ENCODE data around the gene SPDEF. TPM values are rescaled to one million over a fixed set of nuclear protein-coding genes. Genes with fewer than 3 reads are reported as not detected.

Gene SPDEF
- total RNA-seq, 1 donor from 2014 or later: not detected

DNA sequence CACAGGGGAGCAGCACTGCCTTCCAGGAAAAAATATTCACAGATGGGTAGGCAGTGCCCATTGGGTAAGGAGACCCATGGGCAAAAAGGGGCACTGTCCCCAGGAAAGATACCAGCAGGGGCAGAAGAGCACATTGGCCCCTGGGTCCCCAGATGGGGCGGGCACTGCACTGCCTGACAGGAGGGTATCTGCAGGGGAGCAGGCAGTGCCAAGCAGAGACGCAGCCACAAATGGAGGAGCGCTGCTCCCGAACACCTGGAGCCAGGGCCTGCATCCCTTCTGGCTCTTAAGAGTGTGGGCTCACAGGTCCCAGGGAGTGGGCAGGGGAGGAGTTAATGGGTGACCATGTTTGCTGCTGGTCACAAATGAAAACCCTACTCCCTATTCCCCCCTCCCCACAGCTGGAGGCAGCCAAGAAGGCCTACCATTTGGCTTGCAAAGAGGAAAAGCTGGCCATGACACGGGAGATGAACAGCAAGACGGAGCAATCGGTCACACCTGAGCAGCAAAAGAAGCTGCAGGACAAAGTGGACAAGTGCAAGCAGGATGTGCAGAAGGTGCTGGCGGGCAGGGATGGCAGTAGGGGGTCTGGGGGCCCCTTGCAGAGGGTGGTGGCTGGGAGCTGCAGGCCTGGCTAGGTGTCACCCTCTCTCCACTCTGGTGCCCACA is 27.0 kb downstream of the SPDEF start:
- intact Hi-C loops (cut with micrococcal nuclease): no loop called here

DNA sequence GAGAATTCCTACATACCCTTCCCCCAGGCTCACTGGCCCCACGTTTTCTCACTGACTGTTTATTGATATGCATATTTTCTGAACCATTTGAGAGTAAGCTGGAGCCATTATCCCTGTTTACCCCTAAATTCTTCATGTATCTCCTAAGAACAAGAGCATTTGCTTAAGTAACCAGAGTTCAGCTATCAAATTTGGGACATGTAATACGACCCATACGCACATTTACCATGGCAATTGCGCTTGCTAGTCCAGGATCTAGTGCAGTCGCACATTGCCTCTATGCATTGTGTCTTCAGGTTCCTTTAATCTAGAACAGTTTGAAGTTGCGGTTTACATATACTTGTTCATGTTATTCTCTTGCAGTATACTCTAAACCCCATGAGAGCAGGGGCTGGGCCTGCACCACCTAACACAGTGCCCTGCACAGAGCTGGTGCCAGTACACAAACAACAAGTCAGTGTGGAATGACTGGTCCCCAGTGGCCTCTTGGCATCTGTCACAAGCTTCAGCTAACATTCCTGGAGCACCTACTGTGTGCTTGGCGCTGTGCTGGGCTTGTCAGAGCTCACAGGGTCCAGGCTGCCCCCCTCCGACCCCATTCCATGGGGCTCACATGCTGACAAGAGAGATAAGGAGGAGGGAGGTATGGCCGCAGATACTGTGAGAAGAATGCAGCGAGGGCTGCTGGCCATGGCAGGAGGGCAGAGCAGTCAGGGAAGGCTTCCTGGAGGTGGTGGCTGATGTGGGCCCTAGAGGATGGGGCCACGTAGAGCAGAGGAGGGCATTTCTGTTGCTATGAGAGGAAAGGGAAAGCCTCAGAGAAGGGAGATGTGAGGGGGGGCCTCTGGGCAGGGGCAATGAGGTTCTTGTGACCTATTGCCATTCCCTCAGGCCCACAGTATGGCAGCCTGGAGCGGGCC is 28.1 kb downstream of the SPDEF start:
- intact Hi-C loops (cut with micrococcal nuclease): loop anchor here (1.0 to 2.0 kb wide), 11 partner anchors 81 to 731 kb away; partner anchors contain the start of genes ANKS1A, NUDT3, SMIM29 and SNRPC

GRCh38 chr6:34526992-34527728 is 29.0 kb downstream of the SPDEF start:
- intact Hi-C loops (cut with micrococcal nuclease): loop anchor here (1.0 to 2.0 kb wide), 11 partner anchors 82 to 732 kb away; partner anchors contain the start of genes ANKS1A, NUDT3, SMIM29 and SNRPC

DNA sequence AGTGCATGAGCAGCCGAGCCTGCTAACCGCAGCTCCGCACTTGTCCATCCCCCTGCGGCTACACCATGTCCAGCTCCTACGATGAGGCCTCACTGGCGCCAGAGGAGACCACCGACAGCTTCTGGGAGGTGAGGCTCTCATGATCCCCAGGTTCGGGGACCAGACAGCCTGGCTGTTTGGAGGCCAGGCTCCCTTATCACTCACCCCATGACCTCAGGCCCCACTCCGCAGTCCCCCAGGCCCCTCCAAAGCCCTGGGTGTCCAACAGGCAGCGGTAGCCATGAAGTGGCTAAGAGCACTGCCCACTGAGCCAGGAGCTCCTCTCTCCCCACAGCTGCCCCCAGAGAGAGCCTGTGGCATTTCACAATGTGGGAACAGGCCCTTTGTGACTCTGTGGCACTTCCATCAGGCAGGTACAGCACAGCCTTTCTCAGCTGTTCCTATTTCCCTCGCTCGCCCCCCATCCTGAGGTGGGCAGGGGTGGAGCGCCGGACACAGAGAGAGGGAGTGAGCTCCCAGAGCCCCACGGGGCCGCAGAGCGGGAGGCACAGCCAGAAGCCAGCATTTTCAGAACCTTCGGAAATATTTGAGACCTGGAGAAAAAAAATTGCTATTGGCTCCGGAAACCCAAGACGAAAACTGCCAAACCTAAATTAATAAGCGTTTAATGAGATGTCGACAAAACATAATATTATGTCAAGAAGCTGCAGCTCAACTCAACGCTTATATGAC is 29.7 kb downstream of the SPDEF start:
- intact Hi-C loops (cut with micrococcal nuclease): loop anchor here (2.0 kb wide), 2 partner anchors 264 to 362 kb away; partner anchors contain the start of genes ANKS1A and TAF11

- intact Hi-C loops (cut with micrococcal nuclease): loop anchor here (2.0 kb wide), 2 partner anchors 265 to 363 kb away; partner anchors contain the start of genes ANKS1A and TAF11
Measured at GRCh38 chr6:34525431-34526175, 30.5 kb downstream of the SPDEF start.

- intact Hi-C loops (cut with micrococcal nuclease): no loop called here
Measured at GRCh38 chr6:34524971-34525370, 31.2 kb downstream of the SPDEF start.

GRCh38 chr6:34524499-34524898 is 31.6 kb downstream of the SPDEF start:
- intact Hi-C loops (cut with micrococcal nuclease): no loop called here

DNA sequence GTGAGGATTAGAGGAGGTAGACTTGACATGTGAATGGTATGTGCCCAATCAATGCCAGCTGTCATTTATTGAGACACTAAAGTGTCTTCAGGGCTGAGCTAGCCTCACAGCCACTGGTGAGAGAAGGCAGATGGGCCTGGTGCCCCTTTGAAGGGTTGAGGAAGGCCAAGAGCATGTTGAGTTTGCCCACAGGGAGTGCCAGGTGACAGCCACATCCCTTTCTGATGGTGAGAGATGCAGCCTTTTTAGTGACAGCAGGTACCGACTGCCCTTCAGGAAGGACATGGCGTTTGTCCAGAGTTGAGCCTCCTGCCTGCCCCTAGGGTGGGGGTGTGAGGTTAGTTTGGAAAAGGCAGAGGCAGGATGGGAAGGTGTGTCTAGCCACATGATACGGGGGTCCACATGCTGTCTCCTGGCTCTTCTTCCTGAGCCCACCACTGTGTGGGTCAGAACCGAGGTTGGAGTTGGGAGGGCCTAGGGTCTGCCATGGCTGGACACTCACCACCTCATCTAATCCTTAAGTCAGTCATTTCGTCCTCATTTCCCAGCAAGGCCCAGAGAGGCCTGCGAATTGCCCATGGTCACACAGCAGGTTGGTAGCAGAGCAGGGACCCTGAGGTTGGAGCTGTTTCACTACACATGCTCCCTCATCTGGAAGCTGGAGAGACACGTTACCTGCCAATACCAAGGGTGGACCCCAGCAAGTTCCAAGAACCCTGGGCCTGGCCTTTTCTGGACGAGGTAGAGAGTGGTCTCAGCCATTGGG is 32.5 kb downstream of the SPDEF start:
- intact Hi-C loops (cut with micrococcal nuclease): no loop called here

GRCh38 chr6:34522761-34523160 is 33.4 kb downstream of the SPDEF start:
- intact Hi-C loops (cut with micrococcal nuclease): no loop called here

GRCh38 chr6:34521463-34522285 is 34.5 kb downstream of the SPDEF start:
- intact Hi-C loops (cut with micrococcal nuclease): no loop called here

DNA sequence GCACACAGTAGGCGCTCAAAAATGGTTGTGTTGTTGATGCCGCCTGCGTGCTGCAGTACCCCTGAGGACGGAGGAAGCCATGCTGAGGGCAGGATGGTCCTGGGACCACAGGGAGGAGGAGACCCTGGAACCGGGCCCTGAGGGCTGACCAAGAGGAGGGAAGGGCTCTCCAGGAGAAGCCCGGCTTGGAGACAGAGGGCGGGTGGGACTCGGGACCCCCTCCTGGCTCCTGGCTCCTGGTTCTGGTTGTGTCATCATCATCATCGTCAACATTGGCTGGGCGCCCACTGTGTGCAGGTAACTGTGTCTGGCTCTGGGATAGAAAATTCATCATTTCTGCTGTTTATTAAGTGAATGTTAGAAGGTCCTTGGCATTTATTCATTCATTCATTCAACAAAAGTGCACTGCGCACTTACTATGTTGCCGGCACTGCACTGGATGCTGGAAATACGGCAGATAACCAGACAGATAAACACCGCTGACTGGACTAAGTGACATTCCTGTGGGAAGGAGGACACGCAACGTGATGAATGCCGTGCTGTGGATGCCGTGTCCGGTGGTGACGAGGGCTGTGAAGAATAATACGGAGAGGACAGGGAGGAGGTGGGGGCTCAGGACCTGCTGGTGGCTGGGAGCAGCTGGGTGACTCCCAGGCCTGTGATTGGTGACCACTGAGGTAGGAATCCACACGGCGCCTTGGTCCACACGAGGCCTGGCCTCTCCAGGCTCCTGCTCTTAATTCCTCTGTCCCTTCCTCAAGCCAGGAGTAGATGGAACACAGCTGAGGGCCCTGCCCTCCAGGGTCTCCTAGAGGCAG is 35.3 kb downstream of the SPDEF start:
- intact Hi-C loops (cut with micrococcal nuclease): no loop called here

GRCh38 chr6:34519971-34520644 is 36.0 kb downstream of the SPDEF start:
- intact Hi-C loops (cut with micrococcal nuclease): no loop called here

- intact Hi-C loops (cut with micrococcal nuclease): no loop called here
Measured at GRCh38 chr6:34518669-34519365, 37.3 kb downstream of the SPDEF start.

GRCh38 chr6:34517966-34518365 is 38.2 kb downstream of the SPDEF start:
- intact Hi-C loops (cut with micrococcal nuclease): no loop called here

DNA sequence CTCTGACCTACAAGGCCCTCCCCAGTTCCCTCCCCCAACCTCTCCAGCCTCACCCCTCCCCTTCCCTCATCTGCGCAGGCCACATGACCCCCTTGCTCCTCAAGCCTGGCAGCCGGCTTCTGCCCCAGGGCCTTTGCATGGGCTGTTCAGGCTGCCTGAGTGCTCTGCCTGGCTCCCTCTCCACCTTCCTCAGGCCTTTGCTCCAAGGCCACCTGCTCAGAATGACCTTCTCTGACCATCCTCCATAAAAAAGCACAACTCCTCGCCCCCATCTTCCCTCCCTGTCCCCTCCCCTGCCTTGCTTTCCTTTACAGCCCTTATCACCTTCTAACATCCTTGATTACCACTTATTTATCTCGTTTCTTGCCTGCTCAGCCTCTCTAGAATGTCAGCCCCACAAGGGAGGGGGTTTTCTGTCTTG is 38.7 kb downstream of the SPDEF start:
- intact Hi-C loops (cut with micrococcal nuclease): no loop called here

All from T-helper 1 cell treated with Interleukin-12 subunit alpha and Interleukin-12 subunit beta and Interleukin-4 antibody, amounts not matched to agents 30 ng/mL and 1 ng/mL, for 36 hours (primary cell).